ENCODE results near the gene DYNLRB1.
"Not testable (repeated sequence)": the region's sequence is repeated elsewhere in the genome, so short reads cannot be mapped to it uniquely, and the experiment has no call there.

Gene DYNLRB1

DNA sequence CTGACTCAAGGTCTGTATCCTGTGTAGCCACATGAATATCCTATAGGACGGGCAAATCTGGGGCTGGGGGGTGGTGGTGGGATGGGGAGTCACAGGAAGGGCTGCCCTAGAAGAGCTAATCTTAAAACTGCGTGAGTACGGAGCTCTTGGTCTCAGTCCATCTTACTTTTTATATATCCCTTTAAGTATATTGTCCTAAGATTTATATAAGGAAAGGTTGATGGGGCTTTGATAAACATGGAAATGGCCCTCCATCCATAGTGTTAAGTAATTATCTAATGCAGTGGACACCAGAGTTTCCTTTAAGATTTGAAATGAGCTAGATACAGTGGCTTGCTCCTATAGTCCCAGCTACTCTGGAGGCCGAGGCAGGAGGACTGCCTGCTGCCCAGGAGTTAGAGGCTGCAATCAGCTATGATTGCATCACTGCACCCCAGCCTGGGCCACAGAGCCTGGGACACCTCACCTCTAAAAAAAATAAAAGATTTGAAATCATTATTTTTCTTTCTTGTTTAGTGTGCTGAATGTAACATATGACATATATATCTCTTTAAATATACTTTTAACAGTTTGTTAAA lies 24.2 kb upstream of the DYNLRB1 start:
- no peak overlapping the region for H3K9ac ChIP-seq (ENCODE audit: low read length)
- no peaks in the 10 kb centered on the region for H3K4me1 ChIP-seq (ENCODE audit: control insufficient read depth, insufficient read depth, low read length)
- no peaks in the 10 kb centered on the region for H3K27me3 ChIP-seq (ENCODE audit: control insufficient read depth, insufficient read depth, low read length)
- no peak overlapping the region for H3K4me3 ChIP-seq (ENCODE audit: low read length)
- H3K36me3 ChIP-seq (ENCODE audit: control insufficient read depth, insufficient read depth, low read length), result no peaks in the 10 kb centered on the region
- no peaks in the 10 kb centered on the region for H3K9me3 ChIP-seq (ENCODE audit: control insufficient read depth, low read length)

DNA sequence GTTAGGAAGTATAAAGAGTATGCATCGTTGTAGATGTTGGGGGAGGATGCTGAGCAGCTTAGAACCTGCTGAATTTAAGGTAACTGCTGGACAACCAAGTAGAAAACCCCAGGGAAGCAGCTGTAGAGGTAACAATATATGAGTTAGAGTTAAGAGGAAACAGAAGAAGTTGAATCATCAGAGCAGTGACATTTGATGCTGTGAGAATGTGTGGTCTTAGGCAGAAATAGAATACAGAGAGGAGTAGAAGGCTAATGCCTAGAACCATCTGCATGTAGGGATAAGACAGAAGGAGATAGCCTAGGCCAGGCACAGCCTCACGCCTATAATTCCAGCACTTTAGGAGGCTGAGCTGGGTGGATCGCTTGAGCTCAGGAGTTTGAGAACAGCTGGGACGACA lies 22.6 kb upstream of the DYNLRB1 start:
- Histone ChIP-seq H3K27me3 (ENCODE audit: control insufficient read depth, insufficient read depth, low read length) (no peaks in the 10 kb centered on the region), H3K4me1 (ENCODE audit: control insufficient read depth, insufficient read depth, low read length) (no peaks in the 10 kb centered on the region), H3K4me3 (ENCODE audit: low read length) (no peak overlapping the region), H3K9me3 (ENCODE audit: control insufficient read depth, low read length) (no peaks in the 10 kb centered on the region), H3K36me3 (ENCODE audit: control insufficient read depth, insufficient read depth, low read length) (no peaks in the 10 kb centered on the region), H3K9ac (ENCODE audit: low read length) (no peak overlapping the region)

DNA sequence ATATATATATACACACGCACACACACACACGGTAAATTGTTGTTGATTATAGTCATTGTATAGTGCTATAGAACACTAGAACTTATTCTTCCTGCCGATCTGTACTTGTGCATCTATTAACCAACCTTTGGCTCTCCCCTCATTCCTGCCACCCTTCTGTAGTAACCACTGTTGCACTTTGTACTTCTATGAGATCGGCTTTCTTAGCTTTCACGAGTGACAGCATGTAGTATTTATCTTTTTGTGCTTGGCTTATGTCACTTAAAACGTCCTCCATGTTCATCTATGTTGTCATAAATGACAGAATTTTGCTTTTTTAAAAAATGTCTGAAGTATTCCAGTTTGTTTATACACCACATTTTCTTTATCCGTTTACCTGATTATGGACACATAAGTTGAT lies 20.9 kb upstream of the DYNLRB1 start:
- no peak overlapping the region for H3K9ac ChIP-seq (ENCODE audit: low read length)
- H3K36me3 ChIP-seq (ENCODE audit: control insufficient read depth, insufficient read depth, low read length), result no peaks in the 10 kb centered on the region
- H3K4me3 ChIP-seq (ENCODE audit: low read length), result no peak overlapping the region

DNA sequence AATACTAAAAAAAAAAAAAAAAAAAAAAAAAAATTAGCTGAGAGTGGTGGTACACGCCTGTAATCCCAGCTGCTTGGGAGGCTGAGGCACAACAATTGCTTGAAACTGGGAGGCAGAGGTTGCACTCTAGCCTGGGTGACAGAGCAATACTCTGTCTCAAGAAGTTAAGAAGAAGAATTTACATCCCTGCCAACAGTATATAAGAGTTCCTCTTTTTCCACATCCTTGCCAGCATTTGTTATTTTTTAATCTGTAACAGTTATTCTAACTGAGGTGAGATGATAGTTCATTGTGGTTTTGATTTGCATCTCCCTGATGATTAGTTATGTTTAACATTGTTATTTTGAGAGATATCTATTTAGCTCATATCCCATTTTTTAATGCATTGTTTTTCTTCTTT lies 20.3 kb upstream of the DYNLRB1 start:
- Histone ChIP-seq H3K27me3 (ENCODE audit: control insufficient read depth, insufficient read depth, low read length) (no peaks in the 10 kb centered on the region), H3K9me3 (ENCODE audit: control insufficient read depth, low read length) (no peaks in the 10 kb centered on the region), H3K4me3 (ENCODE audit: low read length) (no peak overlapping the region), H3K36me3 (ENCODE audit: control insufficient read depth, insufficient read depth, low read length) (no peaks in the 10 kb centered on the region), H3K9ac (ENCODE audit: low read length) (no peak overlapping the region), H3K4me1 (ENCODE audit: control insufficient read depth, insufficient read depth, low read length) (no peaks in the 10 kb centered on the region)

More for the DNA sequence above, 20.9 kb upstream of the DYNLRB1 start:
- Histone ChIP-seq H3K9me3 (ENCODE audit: control insufficient read depth, low read length) (no peaks in the 10 kb centered on the region), H3K27me3 (ENCODE audit: control insufficient read depth, insufficient read depth, low read length) (no peaks in the 10 kb centered on the region), H3K4me1 (ENCODE audit: control insufficient read depth, insufficient read depth, low read length) (no peaks in the 10 kb centered on the region)

DNA sequence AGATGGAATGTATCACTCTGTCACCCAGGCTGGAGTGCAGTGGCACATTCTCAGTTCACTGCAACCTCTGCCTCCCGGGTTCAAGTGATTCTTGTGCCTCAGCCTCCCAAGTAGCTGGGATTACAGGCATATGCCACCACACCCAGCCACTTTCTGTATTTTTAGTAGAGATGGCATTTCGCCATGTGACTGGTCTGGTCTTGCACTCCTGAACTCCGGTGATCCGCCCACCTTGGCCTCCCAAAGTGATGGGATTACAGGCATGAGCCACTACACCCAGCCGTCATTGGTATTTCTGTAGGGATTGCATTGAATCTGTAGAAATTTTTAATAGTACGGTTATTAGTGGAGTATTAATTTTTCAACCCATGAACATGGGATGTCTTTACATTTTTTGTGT lies 18.6 kb upstream of the DYNLRB1 start:
- not testable (repeated sequence) for H3K27me3 ChIP-seq (ENCODE audit: control insufficient read depth, insufficient read depth, low read length); H3K36me3 ChIP-seq (ENCODE audit: control insufficient read depth, insufficient read depth, low read length); H3K9ac ChIP-seq (ENCODE audit: low read length); H3K4me1 ChIP-seq (ENCODE audit: control insufficient read depth, insufficient read depth, low read length); H3K4me3 ChIP-seq (ENCODE audit: low read length); H3K9me3 ChIP-seq (ENCODE audit: control insufficient read depth, low read length)

DNA sequence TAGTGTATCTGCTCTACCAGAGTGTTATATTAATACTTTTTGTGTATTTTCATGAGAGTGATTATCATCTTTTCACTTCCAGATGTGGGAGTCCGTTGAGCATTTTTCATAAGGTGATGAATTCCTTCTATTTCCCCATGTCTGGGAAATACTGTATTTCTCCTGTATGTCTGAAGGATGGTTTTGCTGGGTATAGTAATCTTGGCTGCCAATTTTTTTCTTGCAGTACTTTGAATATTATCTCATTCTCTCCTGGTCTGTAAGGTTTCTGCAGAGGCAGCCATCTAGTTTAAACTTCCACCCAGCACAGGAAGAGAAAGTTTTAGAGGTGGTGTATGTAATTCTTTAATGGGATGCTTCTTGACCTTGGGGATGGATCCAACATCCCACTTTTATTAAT lies 15.4 kb upstream of the DYNLRB1 start:
- Histone ChIP-seq H3K4me3 (ENCODE audit: low read length) (no peak overlapping the region), H3K36me3 (ENCODE audit: control insufficient read depth, insufficient read depth, low read length) (no peaks in the 10 kb centered on the region), H3K9ac (ENCODE audit: low read length) (no peak overlapping the region), H3K4me1 (ENCODE audit: control insufficient read depth, insufficient read depth, low read length) (no peaks in the 10 kb centered on the region), H3K9me3 (ENCODE audit: control insufficient read depth, low read length) (no peaks in the 10 kb centered on the region), H3K27me3 (ENCODE audit: control insufficient read depth, insufficient read depth, low read length) (no peaks in the 10 kb centered on the region)

DNA sequence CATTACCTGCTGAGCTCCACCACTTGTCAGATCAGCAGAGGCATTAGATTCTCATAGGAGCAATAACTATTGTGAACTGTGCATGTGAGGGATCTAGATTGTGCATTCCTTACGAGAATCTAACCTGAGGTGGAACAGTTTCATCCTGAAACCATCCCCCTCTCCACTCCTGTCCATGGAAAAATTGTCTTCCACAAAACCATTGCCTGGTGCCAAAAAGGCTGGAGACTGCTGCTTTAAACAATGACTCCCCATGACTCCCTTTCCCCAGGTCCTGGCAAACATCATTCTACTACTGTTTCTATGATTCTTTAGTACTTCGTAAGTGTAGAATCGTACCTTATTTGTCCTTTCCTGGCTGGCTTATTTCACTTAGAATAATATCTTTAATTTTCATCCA lies 9.7 kb upstream of the DYNLRB1 start:
- Histone ChIP-seq H3K4me3 (ENCODE audit: low read length) (no peak overlapping the region), H3K36me3 (ENCODE audit: control insufficient read depth, insufficient read depth, low read length) (no peaks in the 10 kb centered on the region)

DNA sequence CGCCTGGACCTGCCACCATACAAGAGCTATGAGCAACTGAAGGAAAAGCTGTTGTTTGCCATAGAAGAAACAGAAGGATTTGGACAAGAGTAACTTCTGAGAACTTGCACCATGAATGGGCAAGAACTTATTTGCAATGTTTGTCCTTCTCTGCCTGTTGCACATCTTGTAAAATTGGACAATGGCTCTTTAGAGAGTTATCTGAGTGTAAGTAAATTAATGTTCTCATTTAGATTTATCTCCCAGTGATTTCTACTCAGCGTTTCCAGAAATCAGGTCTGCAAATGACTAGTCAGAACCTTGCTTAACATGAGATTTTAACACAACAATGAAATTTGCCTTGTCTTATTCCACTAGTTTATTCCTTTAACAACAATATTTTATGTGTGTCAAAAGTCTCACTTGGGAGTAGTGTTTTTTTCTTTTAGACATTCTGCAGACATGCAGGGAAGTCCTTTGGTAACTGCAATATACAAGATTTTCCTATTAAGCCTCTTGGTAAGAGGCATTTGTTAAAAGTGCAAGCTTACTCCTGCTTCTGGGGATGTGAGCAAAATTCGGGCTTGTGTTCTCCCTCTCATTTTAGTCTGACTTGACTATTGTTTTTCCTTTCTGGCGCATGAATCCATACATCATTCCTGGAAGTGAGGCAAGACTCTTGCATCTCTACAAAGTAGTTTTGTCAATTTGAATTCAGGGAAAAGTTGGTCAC lies 8.4 kb upstream of the DYNLRB1 start:
- Histone ChIP-seq H3K4me1 (ENCODE audit: control insufficient read depth, insufficient read depth, low read length) (peaks cover 6% of the 10 kb centered on the region), H3K9ac (ENCODE audit: low read length) (no peak overlapping the region), H3K27me3 (ENCODE audit: control insufficient read depth, insufficient read depth, low read length) (no peaks in the 10 kb centered on the region), H3K9me3 (ENCODE audit: control insufficient read depth, low read length) (no peaks in the 10 kb centered on the region), H3K4me3 (ENCODE audit: low read length) (no peak overlapping the region), H3K36me3 (ENCODE audit: control insufficient read depth, insufficient read depth, low read length) (no peaks in the 10 kb centered on the region)

More for the DNA sequence above, 9.7 kb upstream of the DYNLRB1 start:
- H3K9me3 ChIP-seq (ENCODE audit: control insufficient read depth, low read length), result no peaks in the 10 kb centered on the region
- H3K9ac ChIP-seq (ENCODE audit: low read length), result no peak overlapping the region
- no peaks in the 10 kb centered on the region for H3K27me3 ChIP-seq (ENCODE audit: control insufficient read depth, insufficient read depth, low read length)
- H3K4me1 ChIP-seq (ENCODE audit: control insufficient read depth, insufficient read depth, low read length), result no peaks in the 10 kb centered on the region

DNA sequence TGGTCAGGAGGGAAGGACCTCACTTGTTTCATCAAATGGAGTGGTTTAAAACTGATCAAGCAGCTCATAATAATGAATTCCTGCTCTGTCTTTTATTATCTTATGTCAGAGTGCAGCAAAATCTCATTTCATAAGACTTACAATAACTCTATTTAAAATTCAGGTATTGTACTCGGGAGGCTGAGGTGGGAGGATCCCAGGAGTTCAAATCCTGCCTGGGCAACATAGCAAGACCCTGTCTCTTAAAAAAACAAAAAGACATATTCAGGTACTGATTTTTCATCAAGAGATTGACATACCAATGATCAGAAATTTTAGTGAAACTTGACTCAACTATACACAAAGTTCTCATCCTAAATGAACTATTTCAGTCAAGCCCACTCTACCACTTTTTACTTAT lies 5.6 kb upstream of the DYNLRB1 start:
- H3K36me3 ChIP-seq (ENCODE audit: control insufficient read depth, insufficient read depth, low read length), result no peaks in the 10 kb centered on the region
- no peaks in the 10 kb centered on the region for H3K9me3 ChIP-seq (ENCODE audit: control insufficient read depth, low read length)
- H3K27me3 ChIP-seq (ENCODE audit: control insufficient read depth, insufficient read depth, low read length), result no peaks in the 10 kb centered on the region
- peaks cover 17% of the 10 kb centered on the region for H3K4me1 ChIP-seq (ENCODE audit: control insufficient read depth, insufficient read depth, low read length)
- H3K9ac ChIP-seq (ENCODE audit: low read length), result no peak overlapping the region
- H3K4me3 ChIP-seq (ENCODE audit: low read length), result no peak overlapping the region

DNA sequence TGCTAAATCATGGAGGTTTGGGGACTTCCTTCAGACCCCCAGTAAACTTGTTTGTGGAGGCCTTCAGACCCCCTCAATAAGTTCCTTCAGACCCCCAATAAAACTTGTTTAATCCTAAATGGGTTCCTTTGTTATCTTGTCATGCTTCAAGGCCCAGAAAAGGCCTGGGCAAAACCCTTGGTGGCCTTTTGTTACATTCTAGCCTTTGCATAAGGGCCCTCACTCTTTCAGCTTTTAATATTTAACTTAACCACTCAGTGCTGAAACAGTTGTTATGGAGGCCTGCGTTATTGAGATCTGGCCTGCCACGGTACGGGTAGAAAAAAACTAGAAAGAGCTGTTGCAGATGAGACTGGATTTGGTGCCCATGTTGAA lies 4.3 kb upstream of the DYNLRB1 start:
- H3K9ac ChIP-seq (ENCODE audit: low read length), result no peak overlapping the region
- H3K36me3 ChIP-seq (ENCODE audit: control insufficient read depth, insufficient read depth, low read length), result no peaks in the 10 kb centered on the region
- H3K27me3 ChIP-seq (ENCODE audit: control insufficient read depth, insufficient read depth, low read length), result no peaks in the 10 kb centered on the region
- H3K4me3 ChIP-seq (ENCODE audit: low read length), result no peak overlapping the region
- H3K9me3 ChIP-seq (ENCODE audit: control insufficient read depth, low read length), result no peaks in the 10 kb centered on the region
- H3K4me1 ChIP-seq (ENCODE audit: control insufficient read depth, insufficient read depth, low read length), result peaks cover 17% of the 10 kb centered on the region

DNA sequence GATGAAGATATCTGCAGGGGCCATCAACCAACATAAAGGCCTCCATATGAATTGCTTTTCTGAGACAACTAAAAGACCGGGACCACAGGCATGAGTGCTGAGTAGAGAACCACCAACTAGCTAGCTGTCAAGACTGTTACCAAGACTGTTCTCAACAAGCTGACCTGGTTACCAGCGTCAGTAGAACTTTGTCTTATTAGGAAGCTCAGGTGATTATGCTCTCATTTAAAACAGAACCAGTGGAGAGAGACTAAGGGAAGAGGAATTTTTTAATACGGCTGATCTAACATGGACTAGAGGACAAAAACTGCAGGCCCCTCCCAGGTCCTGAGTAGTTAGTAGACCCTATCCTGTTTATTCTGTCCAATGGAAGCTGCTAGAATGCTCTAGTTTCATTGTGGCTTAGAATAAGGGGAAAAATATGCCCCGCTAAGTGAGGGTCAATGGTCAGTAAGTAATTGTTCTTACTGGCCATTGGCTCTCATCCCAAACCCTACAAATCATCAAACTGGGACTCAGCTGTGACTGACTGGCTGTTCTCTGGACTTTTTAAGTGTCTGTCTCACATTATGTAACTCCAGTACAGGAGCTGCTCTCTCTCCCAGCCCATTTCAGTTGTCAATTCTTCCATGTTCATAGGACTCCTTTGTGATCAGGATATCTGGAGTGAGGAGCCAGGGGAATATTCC lies 3.8 kb upstream of the DYNLRB1 start:
- H3K9me3 ChIP-seq (ENCODE audit: control insufficient read depth, low read length), result no peaks in the 10 kb centered on the region
- H3K36me3 ChIP-seq (ENCODE audit: control insufficient read depth, insufficient read depth, low read length), result no peaks in the 10 kb centered on the region
- no peaks in the 10 kb centered on the region for H3K27me3 ChIP-seq (ENCODE audit: control insufficient read depth, insufficient read depth, low read length)
- H3K4me1 ChIP-seq (ENCODE audit: control insufficient read depth, insufficient read depth, low read length), result peaks cover 17% of the 10 kb centered on the region
- no peak overlapping the region for H3K4me3 ChIP-seq (ENCODE audit: low read length)
- H3K9ac ChIP-seq (ENCODE audit: low read length), result no peak overlapping the region

DNA sequence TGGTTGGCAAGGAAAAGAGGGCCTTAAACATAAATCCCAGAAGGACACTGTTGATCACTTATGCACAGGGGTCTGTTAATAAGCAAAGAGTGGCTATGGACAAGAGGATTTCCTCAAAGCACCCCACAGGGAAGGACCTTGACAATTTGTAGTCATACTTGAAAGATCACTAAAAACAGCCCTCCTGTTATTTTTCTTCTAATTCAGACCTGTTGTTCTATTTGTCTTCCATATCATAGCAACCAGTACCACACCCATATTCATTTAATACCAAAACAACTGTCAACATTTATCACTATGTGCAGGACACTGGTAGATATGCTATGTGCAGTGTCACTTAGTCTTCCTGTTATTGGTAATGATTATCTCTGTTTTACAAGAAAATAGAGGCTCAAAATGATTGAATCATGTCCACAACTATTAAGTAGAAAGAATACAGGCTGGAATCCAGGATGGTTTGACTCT lies 3.2 kb upstream of the DYNLRB1 start:
- no peaks in the 10 kb centered on the region for H3K36me3 ChIP-seq (ENCODE audit: control insufficient read depth, insufficient read depth, low read length)
- peaks cover 17% of the 10 kb centered on the region for H3K4me1 ChIP-seq (ENCODE audit: control insufficient read depth, insufficient read depth, low read length)

More for the DNA sequence above, 3.2 kb upstream of the DYNLRB1 start:
- Histone ChIP-seq H3K4me3 (ENCODE audit: low read length) (no peak overlapping the region), H3K9me3 (ENCODE audit: control insufficient read depth, low read length) (no peaks in the 10 kb centered on the region), H3K9ac (ENCODE audit: low read length) (no peak overlapping the region), H3K27me3 (ENCODE audit: control insufficient read depth, insufficient read depth, low read length) (no peaks in the 10 kb centered on the region)

All from mucosa of stomach (tissue), 1 donor.